Mononuclear cell (primary cell): ENCODE results near the gene F12. TPM values are rescaled to one million over a fixed set of nuclear protein-coding genes. Genes with fewer than 3 reads are reported as not detected.
"Not testable (repeated sequence)": the region's sequence is repeated elsewhere in the genome, so short reads cannot be mapped to it uniquely, and the experiment has no call there.

ENCODE experiments used
- H3K27me3 ChIP-seq: 2 replicates; pipeline ENCODE4 v1.6.0; 2011; ENCODE audit warnings: low read length, control low read depth; ENCODE audit not compliant: insufficient read depth
- H3K4me1 ChIP-seq: 2 replicates; pipeline ENCODE4 v1.5.1; 2011; ENCODE audit warnings: mild to moderate bottlenecking, low read length, control low read depth; ENCODE audit not compliant: insufficient read depth
- H3K4me3 ChIP-seq: 2 replicates; pipeline ENCODE4 v1.5.1; 2011; ENCODE audit warnings: mild to moderate bottlenecking, low read length, moderate library complexity
- H3K9me3 ChIP-seq: 2 replicates; pipeline ENCODE4 v1.5.1; 2011; ENCODE audit warnings: low read depth, mild to moderate bottlenecking, control low read depth, low read length
- total RNA-seq: library from RNA; depleted of rRNA; stranded (reverse); fragments of >200 nt; gene quantifications from one replicate; pipeline ENCODE4 v1.2.3, GENCODE V29; 2012

The F12 gene
- total RNA-seq, 1 donor, result 0.52 TPM

DNA sequence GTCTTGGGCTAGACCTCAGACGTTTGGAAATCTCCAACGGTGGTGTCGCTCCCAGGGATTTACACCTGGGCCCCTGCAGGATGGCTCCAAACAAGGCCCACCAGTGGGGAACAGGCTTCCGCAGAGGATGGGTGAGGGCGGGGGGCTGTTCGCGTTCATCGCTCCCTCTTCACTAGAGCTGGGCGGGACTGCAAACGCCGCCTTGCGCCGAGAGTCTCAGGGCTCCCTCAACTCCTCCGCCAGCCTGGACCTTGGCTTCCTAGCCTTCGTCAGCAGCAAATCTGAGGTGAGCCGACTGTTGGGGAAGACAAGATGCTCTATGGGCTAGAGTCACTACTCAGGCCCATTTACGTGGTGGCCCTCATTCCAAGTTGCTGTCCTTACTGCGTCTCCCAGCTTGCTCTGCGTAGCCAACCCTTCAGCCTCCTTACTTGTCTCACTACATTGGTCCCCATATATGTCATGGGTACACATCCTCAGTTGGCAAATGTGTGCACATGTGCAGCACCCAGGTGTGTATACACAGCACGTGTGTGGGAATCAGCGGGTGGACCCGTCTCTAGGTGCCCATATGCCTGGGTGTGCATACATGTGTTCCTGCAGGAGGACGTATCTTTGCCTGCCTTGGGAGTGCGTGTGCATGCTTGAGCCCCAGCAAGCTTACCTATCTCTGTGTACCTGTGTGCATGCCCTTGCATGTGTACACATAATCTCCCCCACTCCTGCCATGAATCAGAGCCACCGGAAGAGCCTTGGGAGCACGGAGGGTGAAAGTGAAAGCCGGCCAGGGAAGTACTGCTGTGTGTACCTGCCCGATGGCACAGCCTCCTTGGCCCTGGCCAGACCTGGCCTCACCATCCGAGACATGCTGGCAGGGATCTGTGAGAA lies 41.1 kb downstream of the F12 start:
- H3K9me3 ChIP-seq, result no peaks in the 10 kb centered on the region
- H3K4me1 ChIP-seq, result peaks cover 58% of the 10 kb centered on the region
- no peaks in the 10 kb centered on the region for H3K27me3 ChIP-seq
- no peak overlapping the region for H3K4me3 ChIP-seq

DNA sequence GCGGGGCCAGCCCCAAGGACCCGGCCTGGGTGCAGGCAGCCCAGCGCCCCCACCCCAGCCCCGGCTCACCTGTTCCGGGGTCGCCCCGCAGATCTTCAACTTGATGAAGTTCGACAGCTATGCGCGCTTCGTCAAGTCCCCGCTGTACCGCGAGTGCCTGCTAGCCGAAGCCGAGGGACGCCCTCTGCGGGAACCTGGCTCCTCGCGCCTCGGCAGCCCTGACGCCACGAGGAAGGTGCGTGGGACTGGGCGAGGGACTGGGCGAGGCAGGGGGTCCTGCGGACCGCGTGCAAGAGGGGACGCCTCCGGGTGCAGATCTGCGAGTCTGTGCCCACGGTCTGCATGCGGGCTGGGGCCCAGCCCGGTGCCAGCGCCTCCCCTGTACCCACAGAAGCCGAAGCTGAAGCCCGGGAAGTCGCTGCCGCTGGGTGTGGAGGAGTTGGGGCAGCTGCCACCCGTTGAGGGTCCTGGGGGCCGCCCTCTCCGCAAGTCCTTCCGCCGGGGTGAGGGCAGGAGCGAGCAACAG lies 42.0 kb downstream of the F12 start:
- Histone ChIP-seq H3K4me3 (no peak overlapping the region), H3K27me3 (no peaks in the 10 kb centered on the region), H3K4me1 (peaks cover 58% of the 10 kb centered on the region), H3K9me3 (no peaks in the 10 kb centered on the region)

DNA sequence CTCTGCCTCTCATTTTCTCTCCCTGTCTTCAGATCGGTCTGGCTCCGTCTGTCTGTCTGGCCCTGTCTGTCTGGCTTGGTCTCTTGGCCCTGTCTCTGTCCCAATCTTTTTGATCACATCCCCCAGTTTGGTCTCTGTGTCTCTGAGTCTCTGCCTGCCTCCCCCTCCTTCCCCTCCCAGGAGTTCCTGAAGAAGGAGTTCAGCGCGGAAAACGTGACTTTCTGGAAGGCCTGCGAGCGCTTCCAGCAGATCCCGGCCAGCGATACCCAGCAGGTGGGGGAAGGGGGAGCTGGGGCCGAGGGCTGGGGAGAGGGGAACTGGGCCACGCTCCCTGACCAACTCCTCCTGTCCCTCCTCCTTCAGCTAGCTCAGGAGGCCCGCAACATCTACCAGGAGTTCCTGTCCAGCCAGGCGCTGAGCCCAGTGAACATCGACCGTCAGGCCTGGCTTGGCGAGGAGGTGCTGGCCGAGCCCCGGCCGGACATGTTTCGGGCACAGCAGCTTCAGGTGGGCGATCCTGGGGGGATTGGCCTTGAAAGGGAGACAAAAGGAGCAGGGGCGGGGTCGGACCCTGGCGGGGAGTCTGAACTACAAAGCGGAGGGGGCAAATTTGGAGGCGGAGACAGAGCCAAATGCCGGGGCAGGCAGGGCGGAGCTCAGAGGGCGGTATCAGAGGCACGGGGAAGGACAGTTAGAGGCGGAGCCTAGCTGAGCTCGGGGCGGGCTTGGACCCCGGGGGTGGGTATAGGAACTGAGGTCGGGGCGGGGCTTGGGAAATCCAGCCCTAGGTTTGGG lies 42.6 kb downstream of the F12 start:
- no peaks in the 10 kb centered on the region for H3K9me3 ChIP-seq
- H3K4me3 ChIP-seq, result no peak overlapping the region
- H3K27me3 ChIP-seq, result no peaks in the 10 kb centered on the region
- H3K4me1 ChIP-seq, result peaks cover 58% of the 10 kb centered on the region

DNA sequence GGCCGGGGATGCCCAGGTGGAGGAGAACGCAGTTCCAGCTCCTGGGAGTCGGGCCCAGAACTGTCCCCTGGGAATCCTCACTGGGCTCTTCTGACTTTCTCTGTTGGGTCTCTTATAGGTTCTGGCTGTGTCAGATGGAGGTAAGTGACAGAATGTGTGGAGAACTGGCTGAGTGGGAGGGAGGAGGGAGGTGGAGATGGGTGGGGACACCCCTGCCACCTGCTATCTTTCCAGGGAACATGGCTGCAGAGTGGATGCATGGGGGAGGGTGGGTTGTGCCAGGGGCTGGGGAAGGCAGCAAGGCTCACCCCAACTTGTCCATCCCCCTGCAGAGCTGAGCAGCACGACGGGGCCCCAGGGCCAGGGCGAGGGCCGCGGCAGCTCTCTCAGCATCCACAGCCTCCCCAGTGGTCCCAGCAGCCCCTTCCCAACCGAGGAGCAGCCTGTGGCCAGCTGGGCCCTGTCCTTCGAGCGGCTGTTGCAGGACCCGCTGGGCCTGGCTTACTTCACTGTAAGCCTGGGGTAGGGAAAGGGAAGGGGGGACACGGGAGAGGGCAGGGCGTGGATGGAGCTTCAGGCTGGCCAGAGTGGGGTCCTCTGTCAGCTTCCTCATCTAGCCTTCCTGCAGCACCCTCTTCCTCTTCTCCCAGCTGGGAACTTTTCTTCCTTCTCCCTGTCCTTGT lies 43.4 kb downstream of the F12 start:
- peaks cover 58% of the 10 kb centered on the region for H3K4me1 ChIP-seq
- no peak overlapping the region for H3K4me3 ChIP-seq
- H3K27me3 ChIP-seq, result no peaks in the 10 kb centered on the region
- no peaks in the 10 kb centered on the region for H3K9me3 ChIP-seq

DNA sequence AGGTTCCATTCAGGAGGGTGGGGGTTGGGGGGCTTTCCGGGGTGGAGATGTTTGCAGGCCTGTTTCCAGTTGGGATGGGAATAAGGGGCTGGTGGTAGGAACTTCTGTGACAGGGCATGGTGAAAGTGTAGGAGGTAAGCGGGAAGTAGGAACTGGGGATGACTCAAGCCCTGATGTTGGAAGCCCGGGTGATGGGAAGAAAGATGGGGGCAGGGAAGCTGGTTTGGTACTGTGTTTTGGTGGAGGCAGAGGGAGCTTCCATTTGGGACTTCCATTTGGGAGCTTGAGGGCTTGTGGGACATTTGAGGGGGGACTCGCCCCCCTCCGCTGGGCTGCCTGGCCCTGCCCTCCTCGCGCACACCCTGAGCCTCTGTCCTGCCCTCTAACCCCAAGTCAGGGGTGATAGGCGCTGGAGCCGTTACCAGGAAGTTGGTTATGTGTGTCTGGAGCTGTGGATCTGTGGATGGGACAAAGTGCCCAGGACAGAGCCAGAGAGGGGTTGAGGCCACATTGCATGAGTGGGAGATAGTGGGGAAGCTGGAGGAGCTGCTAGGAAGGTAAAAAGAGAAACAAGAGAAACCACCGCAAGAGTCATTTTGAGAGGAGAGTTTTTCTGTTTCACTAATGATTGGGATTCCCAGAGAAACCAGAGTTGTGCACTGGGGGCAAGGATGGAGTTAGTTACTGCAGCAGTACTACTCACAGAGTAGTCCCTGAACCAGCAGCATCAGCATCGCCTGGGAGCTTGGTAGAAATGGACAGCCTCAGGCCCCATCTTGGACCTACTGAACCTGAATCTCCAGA lies 45.0 kb downstream of the F12 start:
- Histone ChIP-seq H3K9me3 (no peaks in the 10 kb centered on the region), H3K4me3 (no peak overlapping the region), H3K4me1 (peaks cover 62% of the 10 kb centered on the region), H3K27me3 (no peaks in the 10 kb centered on the region)

DNA sequence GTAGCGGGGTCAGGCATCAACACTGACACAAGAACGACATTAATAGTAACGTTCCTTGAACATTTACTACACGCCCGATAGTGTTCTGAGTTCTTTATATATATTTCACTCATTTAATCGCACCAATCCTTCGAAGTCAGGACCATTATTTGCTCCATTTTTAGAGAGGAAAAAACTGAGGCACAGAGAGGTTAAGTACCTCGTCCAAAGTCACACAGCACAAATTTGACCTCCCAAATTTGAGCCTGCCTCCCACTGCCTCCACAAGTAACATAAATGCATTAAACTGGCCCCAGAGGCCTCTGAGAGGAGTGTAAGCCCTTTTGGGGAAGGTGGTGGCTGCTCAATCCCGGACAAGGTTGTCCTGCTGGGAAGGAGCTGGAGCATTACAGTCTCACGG lies 45.8 kb downstream of the F12 start:
- Histone ChIP-seq H3K9me3 (no peaks in the 10 kb centered on the region), H3K4me3 (no peak overlapping the region), H3K27me3 (no peaks in the 10 kb centered on the region), H3K4me1 (peaks cover 67% of the 10 kb centered on the region)

DNA sequence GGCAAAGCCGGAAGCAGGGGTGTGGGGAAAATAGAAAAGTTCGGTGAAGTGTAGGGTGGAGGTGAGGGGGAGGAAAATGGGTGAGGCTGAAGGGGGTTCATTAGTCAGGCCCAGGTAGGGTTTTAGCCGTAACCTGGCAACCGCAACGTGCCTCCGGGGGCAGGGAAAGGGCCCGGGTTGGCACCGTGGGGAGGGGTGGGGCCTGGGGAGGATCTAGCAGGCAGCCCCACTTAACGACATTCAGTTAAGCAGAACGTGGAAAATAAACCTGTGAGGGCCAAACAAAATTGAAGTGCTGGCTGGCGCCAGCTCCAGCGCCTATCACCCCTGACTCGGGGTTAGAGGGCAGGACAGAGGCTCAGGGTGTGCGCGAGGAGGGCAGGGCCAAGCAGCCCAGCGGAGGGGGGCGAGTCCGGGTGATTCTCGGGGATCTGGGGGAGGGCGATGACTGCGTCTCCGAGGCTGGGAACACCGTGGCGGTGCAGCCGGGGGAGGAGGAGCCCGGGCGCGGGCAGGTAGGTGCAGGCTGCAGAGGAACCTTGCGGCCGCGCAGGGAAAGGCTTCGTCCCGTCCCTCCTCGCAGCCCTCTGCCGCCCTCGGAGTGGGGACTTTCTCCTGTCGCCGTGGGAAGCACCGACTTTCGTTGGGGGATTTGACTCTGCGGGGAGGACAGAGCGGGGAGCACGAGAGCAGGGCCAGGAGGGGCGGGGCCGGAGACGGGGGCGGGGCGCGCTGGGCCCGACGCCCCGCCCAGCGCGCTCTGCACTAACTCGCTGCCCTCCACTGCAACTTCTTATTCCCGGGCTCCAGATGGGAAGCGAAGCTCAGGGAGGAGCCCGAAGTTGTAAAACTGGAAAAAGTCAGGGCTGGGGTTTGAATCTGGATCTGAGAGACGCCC lies 46.5 kb downstream of the F12 start:
- no peaks in the 10 kb centered on the region for H3K9me3 ChIP-seq
- peak overlapping the region; percentile 10 for H3K4me3 ChIP-seq
- H3K4me1 ChIP-seq, result peaks cover 71% of the 10 kb centered on the region
- H3K27me3 ChIP-seq, result no peaks in the 10 kb centered on the region

DNA sequence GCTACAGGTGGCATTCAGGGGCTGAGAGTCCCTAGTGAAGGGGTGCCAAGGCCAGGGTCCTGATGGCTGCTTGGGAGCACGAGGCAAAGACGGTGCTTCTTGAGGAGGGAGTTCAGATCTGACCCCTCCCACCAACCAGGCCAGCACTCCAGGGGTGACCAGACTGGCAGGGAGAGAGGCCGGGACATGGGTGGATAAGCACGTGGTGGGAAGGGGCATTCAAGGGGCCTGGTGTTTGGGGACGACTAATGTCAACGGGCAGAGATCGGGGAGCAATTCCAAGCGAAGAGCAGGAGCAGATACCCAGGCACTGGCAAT lies 47.1 kb downstream of the F12 start:
- no peaks in the 10 kb centered on the region for H3K27me3 ChIP-seq
- H3K4me3 ChIP-seq, result no peak overlapping the region

DNA sequence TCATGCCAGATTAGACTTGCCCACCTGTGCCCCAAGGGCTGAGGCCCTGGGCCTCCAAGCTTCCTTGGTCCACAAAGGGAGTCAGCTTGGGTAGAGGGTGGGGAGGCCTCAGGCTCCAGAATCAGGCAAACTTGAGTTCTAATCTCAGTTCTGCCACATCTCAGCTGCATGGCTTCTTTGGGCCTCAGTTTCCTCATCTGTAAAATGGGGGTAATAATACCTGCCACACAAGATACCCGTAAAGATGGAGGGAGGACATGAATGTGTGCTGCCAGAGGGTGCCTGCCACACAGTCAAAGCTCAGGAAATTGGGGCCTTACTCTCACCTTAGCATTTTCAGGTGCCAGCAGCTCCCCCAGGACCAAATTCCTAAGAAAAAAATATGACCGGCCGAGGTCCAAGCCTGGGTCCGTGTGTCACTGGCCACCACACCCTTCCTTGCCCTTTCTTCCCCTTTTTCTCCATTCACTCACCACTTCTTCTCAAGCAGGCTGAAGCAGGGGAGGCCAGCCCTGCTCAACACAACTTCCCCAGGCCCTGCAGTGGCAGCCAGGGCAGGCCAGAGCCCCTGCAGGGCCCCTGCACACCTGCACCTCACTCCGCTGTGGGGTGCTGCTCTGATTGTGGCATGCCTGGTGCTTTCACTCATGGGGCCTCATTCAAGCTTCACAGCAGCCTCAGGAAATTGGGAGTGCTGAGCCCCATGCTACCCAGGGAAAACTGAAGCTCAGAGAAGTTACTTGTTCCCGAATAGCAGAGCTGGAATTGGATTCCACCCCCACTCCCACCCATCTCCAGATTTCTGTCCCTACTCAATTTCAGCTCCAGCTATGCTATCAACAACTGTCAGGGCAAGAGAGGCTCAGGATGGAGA lies 47.7 kb downstream of the F12 start:
- peaks cover 80% of the 10 kb centered on the region for H3K4me1 ChIP-seq
- no peaks in the 10 kb centered on the region for H3K9me3 ChIP-seq
- H3K27me3 ChIP-seq, result no peaks in the 10 kb centered on the region
- H3K4me3 ChIP-seq, result no peak overlapping the region

More for the DNA sequence above, 47.1 kb downstream of the F12 start:
- peaks cover 74% of the 10 kb centered on the region for H3K4me1 ChIP-seq
- H3K9me3 ChIP-seq, result no peaks in the 10 kb centered on the region

DNA sequence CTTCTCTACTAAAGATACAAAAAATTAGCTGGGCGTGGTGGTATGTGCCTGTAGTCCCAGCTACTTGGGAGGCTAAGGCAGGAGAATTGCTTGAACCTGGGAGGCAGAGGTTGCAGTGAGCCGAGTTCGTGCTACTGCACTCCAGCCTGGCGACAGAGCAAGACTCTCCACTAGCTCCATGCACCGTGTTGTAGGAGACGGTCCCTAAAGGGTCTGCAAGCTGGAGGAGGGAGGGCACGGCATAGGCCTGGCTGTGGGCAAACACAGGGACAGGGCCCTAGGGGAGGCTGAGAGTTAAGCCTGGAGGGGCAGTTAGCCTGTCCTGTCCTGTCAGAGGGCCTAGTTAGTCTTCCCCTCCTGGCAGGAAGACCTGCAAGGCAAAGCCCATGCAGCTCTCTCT lies 48.6 kb downstream of the F12 start:
- not testable (repeated sequence) for H3K9me3 ChIP-seq, H3K4me3 ChIP-seq, H3K27me3 ChIP-seq
- peaks cover 85% of the 10 kb centered on the region for H3K4me1 ChIP-seq

DNA sequence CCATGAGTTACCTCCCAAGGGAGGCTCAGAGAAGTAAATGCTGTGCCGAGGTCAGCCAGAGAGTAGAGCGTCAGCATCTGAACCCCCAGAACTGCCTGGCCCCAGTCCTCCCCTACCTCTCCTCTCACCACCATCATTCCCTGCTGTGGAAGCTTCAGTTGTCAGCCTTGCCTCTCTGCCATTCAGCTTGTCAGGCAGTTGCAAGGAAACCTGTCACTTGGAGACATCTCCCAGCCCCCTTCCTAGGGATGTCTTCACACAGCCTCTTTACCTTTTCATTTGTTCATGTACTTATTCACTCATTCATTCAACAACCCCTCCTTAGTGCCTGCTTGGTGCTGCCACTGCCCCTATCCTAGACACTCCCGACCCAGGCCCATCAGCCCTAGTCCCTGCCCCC lies 49.5 kb downstream of the F12 start:
- peaks cover 93% of the 10 kb centered on the region for H3K4me1 ChIP-seq
- H3K4me3 ChIP-seq, result no peak overlapping the region
- no peaks in the 10 kb centered on the region for H3K27me3 ChIP-seq
- H3K9me3 ChIP-seq, result no peaks in the 10 kb centered on the region

DNA sequence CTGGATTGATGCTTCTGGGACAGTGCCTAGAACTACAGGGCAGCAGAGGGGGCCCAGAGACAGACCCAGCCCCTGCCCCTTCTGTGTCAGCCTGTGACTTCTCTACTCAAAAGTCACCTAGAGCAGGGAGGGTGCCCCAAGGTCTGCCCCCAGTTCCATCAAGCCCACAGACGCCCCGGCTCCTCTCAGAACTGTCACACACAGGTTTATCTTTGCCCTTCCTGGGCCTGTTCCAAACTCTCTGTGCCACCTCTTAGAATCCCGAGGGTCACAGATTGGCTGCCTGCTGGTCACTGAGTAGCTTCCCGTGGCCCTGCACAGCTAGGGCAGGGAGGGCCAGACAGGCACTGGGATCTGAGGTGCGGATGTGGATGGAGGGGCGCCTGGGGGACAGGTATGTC lies 49.9 kb downstream of the F12 start:
- H3K9me3 ChIP-seq, result no peaks in the 10 kb centered on the region
- no peaks in the 10 kb centered on the region for H3K27me3 ChIP-seq
- peak overlapping the region; percentile 61 for H3K4me3 ChIP-seq
- H3K4me1 ChIP-seq, result peaks cover 93% of the 10 kb centered on the region

DNA sequence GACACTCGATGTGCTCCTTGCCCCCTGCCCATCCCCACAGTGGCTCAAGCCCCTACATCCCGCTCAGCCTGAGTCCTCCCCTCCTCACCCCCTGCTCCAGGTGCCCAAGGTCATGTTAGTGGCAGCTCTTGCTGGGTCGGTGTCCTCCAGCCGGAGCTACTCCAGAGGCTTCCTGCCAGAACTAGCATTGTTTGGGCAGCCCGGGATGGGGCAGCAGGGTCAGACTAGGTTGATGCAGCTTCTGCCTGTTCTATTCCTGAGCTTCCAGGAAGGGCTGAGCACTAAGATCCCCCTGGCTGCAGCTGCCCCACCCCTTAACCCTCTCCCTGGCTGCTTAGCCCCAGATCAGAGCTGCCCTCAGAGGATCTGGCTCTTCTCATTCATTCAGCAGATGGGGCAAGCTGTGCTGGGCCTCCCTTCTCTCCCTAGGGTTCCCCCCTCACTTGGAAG lies 51.0 kb downstream of the F12 start:
- Histone ChIP-seq H3K4me3 (peak overlapping the region; percentile 61), H3K4me1 (peaks cover 92% of the 10 kb centered on the region), H3K9me3 (no peaks in the 10 kb centered on the region), H3K27me3 (no peaks in the 10 kb centered on the region)
